Measurements from ENCODE around the gene FGF21.

The FGF21 gene

GRCh38 chr19:48802623-48803022 is 47.3 kb downstream of the FGF21 start:
- H3K79me2 ChIP-seq = no peaks in the 10 kb centered on the region
- TF ChIP-seq CTCF (IDR thresholded peaks at IDR 0.05) = no peak

GRCh38 chr19:48804496-48804895 is 49.2 kb downstream of the FGF21 start:
- no peaks in the 10 kb centered on the region for H3K4me1 ChIP-seq
- no peaks in the 10 kb centered on the region for H3K9me3 ChIP-seq (ENCODE audit: control insufficient read depth, low read length)
- no peak for TF ChIP-seq CTCF (IDR thresholded peaks at IDR 0.05)
- H3K36me3 ChIP-seq (ENCODE audit: control insufficient read depth, insufficient read depth, low read length) = no peaks in the 10 kb centered on the region
- H3K4me3 ChIP-seq (ENCODE audit: low read depth, low read length) = no peak overlapping the region
- H3K4me2 ChIP-seq (ENCODE audit: low read length) = no peak overlapping the region
- no peak overlapping the region for H3K9ac ChIP-seq
- no peak overlapping the region for H2AFZ ChIP-seq
- no peaks in the 10 kb centered on the region for H3K27me3 ChIP-seq (ENCODE audit: control insufficient read depth, insufficient read depth, low read length)
- H3K27ac ChIP-seq = no peak overlapping the region
- H3K79me2 ChIP-seq = no peaks in the 10 kb centered on the region

More at GRCh38 chr19:48802623-48803022, 47.3 kb downstream of the FGF21 start:
- no peaks in the 10 kb centered on the region for H3K36me3 ChIP-seq (ENCODE audit: control insufficient read depth, insufficient read depth, low read length)
- H3K4me1 ChIP-seq = no peaks in the 10 kb centered on the region
- H3K9me3 ChIP-seq (ENCODE audit: control insufficient read depth, low read length) = no peaks in the 10 kb centered on the region
- no peak overlapping the region for H3K9ac ChIP-seq
- no peak overlapping the region for H3K27ac ChIP-seq
- no peak overlapping the region for H3K4me2 ChIP-seq (ENCODE audit: low read length)
- no peak overlapping the region for H3K4me3 ChIP-seq (ENCODE audit: low read depth, low read length)
- no peak overlapping the region for H2AFZ ChIP-seq
- H3K27me3 ChIP-seq (ENCODE audit: control insufficient read depth, insufficient read depth, low read length) = no peaks in the 10 kb centered on the region

- H3K79me2 ChIP-seq = no peaks in the 10 kb centered on the region
- H3K9me3 ChIP-seq (ENCODE audit: control insufficient read depth, low read length) = no peaks in the 10 kb centered on the region
- H3K36me3 ChIP-seq (ENCODE audit: control insufficient read depth, insufficient read depth, low read length) = no peaks in the 10 kb centered on the region
- H2AFZ ChIP-seq = no peak overlapping the region
- H3K27ac ChIP-seq = no peak overlapping the region
- TF ChIP-seq CTCF (IDR thresholded peaks at IDR 0.05) = no peak
- H3K4me2 ChIP-seq (ENCODE audit: low read length) = no peak overlapping the region
- no peak overlapping the region for H3K9ac ChIP-seq
- no peaks in the 10 kb centered on the region for H3K4me1 ChIP-seq
- H3K27me3 ChIP-seq (ENCODE audit: control insufficient read depth, insufficient read depth, low read length) = no peaks in the 10 kb centered on the region
- H3K4me3 ChIP-seq (ENCODE audit: low read depth, low read length) = no peak overlapping the region
Measured at GRCh38 chr19:48805452-48805851, 50.1 kb downstream of the FGF21 start.

GRCh38 chr19:48806518-48806817 is 51.1 kb downstream of the FGF21 start:
- no peaks in the 10 kb centered on the region for H3K4me1 ChIP-seq
- H3K9me3 ChIP-seq (ENCODE audit: control insufficient read depth, low read length) = no peaks in the 10 kb centered on the region
- H3K79me2 ChIP-seq = no peaks in the 10 kb centered on the region
- no peak overlapping the region for H3K9ac ChIP-seq
- H3K4me2 ChIP-seq (ENCODE audit: low read length) = no peak overlapping the region
- H3K27me3 ChIP-seq (ENCODE audit: control insufficient read depth, insufficient read depth, low read length) = no peaks in the 10 kb centered on the region
- no peak for TF ChIP-seq CTCF (IDR thresholded peaks at IDR 0.05)
- peak overlapping the region; percentile 25 for H3K27ac ChIP-seq
- no peak overlapping the region for H2AFZ ChIP-seq
- H3K36me3 ChIP-seq (ENCODE audit: control insufficient read depth, insufficient read depth, low read length) = no peaks in the 10 kb centered on the region
- H3K4me3 ChIP-seq (ENCODE audit: low read depth, low read length) = no peak overlapping the region

- no peaks in the 10 kb centered on the region for H3K79me2 ChIP-seq
- H3K36me3 ChIP-seq (ENCODE audit: control insufficient read depth, insufficient read depth, low read length) = no peaks in the 10 kb centered on the region
- H3K9ac ChIP-seq = no peak overlapping the region
- H2AFZ ChIP-seq = no peak overlapping the region
- no peaks in the 10 kb centered on the region for H3K4me1 ChIP-seq
- TF ChIP-seq CTCF (IDR thresholded peaks at IDR 0.05) = no peak
- no peaks in the 10 kb centered on the region for H3K9me3 ChIP-seq (ENCODE audit: control insufficient read depth, low read length)
- no peaks in the 10 kb centered on the region for H3K27me3 ChIP-seq (ENCODE audit: control insufficient read depth, insufficient read depth, low read length)
- H3K4me2 ChIP-seq (ENCODE audit: low read length) = no peak overlapping the region
- no peak overlapping the region for H3K4me3 ChIP-seq (ENCODE audit: low read depth, low read length)
- H3K27ac ChIP-seq = peak overlapping the region; percentile 25
Measured at GRCh38 chr19:48806818-48807589, 51.7 kb downstream of the FGF21 start.
